CD14-positive monocyte (primary cell): ENCODE results near the gene SMARCC1. TPM values are rescaled to one million over a fixed set of nuclear protein-coding genes. Genes with fewer than 3 reads are reported as not detected.

Source experiments
- DNase-seq, 3 donors: peaks; one replicate each; pipeline ENCODE4 v3.0.0-alpha.2; 2011 to 2022
- H2AFZ ChIP-seq: 2 replicates; pipeline ENCODE4 v1.6.0; 2012; ENCODE audit warnings: mild to moderate bottlenecking, low read depth, low read length, inconsistent platforms; ENCODE audit not compliant: insufficient read depth, poor library complexity, severe bottlenecking
- H3K27ac ChIP-seq, 2 donors: 1 replicate in 1 of 2; 2 replicates in 1 of 2; pipeline ENCODE4 v1.5.1; 2012 to 2013; ENCODE audit warnings: low read length in 2 of 2, control low read depth in 1 of 2, inconsistent platforms in 1 of 2, low read depth in 1 of 2, mild to moderate bottlenecking in 1 of 2
- H3K27me3 ChIP-seq, 2 donors: one replicate each; pipeline versions ENCODE4 v1.6.0 to v1.6.1; 2011 to 2013; ENCODE audit warnings: low read length in 2 of 2; ENCODE audit not compliant: control insufficient read depth in 2 of 2, insufficient read depth in 2 of 2
- H3K36me3 ChIP-seq, 2 donors: replicated peaks in 1 of 2; 1 replicate in 1 of 2; 2 replicates in 1 of 2; pipeline versions ENCODE4 v1.5.1 to v1.6.1; 2012 to 2013; ENCODE audit warnings: low read length in 2 of 2, control low read depth in 1 of 2, inconsistent platforms in 1 of 2, mild to moderate bottlenecking in 1 of 2; ENCODE audit not compliant: insufficient read depth in 2 of 2, control insufficient read depth in 1 of 2
- H3K4me1 ChIP-seq, 2 donors: 1 replicate in 1 of 2; 2 replicates in 1 of 2; pipeline versions ENCODE4 v1.5.1 to v1.6.1; 2012 to 2013; ENCODE audit warnings: low read length in 2 of 2, control low read depth in 1 of 2, inconsistent platforms in 1 of 2, mild to moderate bottlenecking in 1 of 2, moderate library complexity in 1 of 2; ENCODE audit not compliant: insufficient read depth in 2 of 2, control insufficient read depth in 1 of 2
- H3K4me2 ChIP-seq: replicated peaks from 2 replicates; pipeline ENCODE3; 2012; ENCODE audit warnings: low read length, moderate library complexity, mild to moderate bottlenecking; ENCODE audit not compliant: poor library complexity, severe bottlenecking; ENCODE audit errors: extremely low read depth
- H3K4me3 ChIP-seq, 3 experiments: fragments of 200-600 bp in 1 of 3; sonication (generic) in 1 of 3; replicated peaks in 1 of 3; 1 replicate in 2 of 3; 2 replicates in 1 of 3; pipeline ENCODE4 v1.5.1; 2011 to 2013; ENCODE audit warnings: low read length in 3 of 3, mild to moderate bottlenecking in 3 of 3, control low read depth in 2 of 3, low read depth in 2 of 3, inconsistent platforms in 1 of 3, moderate library complexity in 1 of 3
- H3K79me2 ChIP-seq: 2 replicates; pipeline ENCODE4 v1.6.0; 2012; ENCODE audit warnings: mild to moderate bottlenecking, control low read depth, inconsistent platforms, low read length, moderate library complexity; ENCODE audit not compliant: insufficient read depth
- H3K9ac ChIP-seq: 2 replicates; pipeline ENCODE4 v1.6.0; 2017; ENCODE audit warnings: low read length, mild to moderate bottlenecking; ENCODE audit not compliant: insufficient read depth, poor library complexity, severe bottlenecking
- H3K9me3 ChIP-seq, 2 donors: replicated peaks in 1 of 2; 1 replicate in 1 of 2; 2 replicates in 1 of 2; pipeline versions ENCODE4 v1.5.1 to v1.6.1; 2012 to 2013; ENCODE audit warnings: low read length in 2 of 2, control low read depth in 1 of 2; ENCODE audit not compliant: control insufficient read depth in 1 of 2, insufficient read depth in 1 of 2
- H4K20me1 ChIP-seq: 2 replicates; pipeline ENCODE4 v1.6.0; 2012; ENCODE audit warnings: mild to moderate bottlenecking, low read length, control low read depth, moderate library complexity; ENCODE audit not compliant: insufficient read depth
- H3K27ac Mint-ChIP-seq, 7 donors: one replicate each; pipeline ENCODE4 v1.8.0; 2020; ENCODE audit warnings: mild to moderate bottlenecking in 7 of 7, mixed read lengths in 7 of 7, moderate library complexity in 6 of 7, inconsistent platforms in 2 of 7
- H3K27me3 Mint-ChIP-seq, 3 donors: one replicate each; pipeline ENCODE4 v1.8.0; 2021 to 2022; ENCODE audit warnings: low read depth in 3 of 3, mild to moderate bottlenecking in 3 of 3, mixed read lengths in 3 of 3, moderate library complexity in 3 of 3, inconsistent platforms in 1 of 3
- H3K36me3 Mint-ChIP-seq, 2 donors: one replicate each; pipeline ENCODE4 v1.8.0; 2020; ENCODE audit warnings: mixed read lengths in 2 of 2, inconsistent platforms in 1 of 2, mild to moderate bottlenecking in 1 of 2
- H3K4me1 Mint-ChIP-seq: one replicate; pipeline ENCODE4 v1.8.0; 2020; ENCODE audit warnings: mild to moderate bottlenecking, mixed read lengths
- H3K4me3 Mint-ChIP-seq, 2 donors: one replicate each; pipeline ENCODE4 v1.8.0; 2020; ENCODE audit warnings: mild to moderate bottlenecking in 2 of 2, mixed read lengths in 2 of 2, moderate library complexity in 1 of 2
- H3K9me3 Mint-ChIP-seq, 7 donors: one replicate each; pipeline ENCODE4 v1.8.0; 2020 to 2022; ENCODE audit warnings: mixed read lengths in 7 of 7, mild to moderate bottlenecking in 6 of 7, moderate library complexity in 6 of 7, inconsistent platforms in 2 of 7
- CTCF ChIP-seq: fragments of 200-600 bp; IDR thresholded peaks from one replicate; pipeline ENCODE4 v1.8.0; 2022; ENCODE audit warnings: antibody characterized with exemption, mild to moderate bottlenecking
- WGBS: methylation state at CpG from one replicate; pipeline ENCODE4 v1.1.5; 2013; ENCODE audit warnings: missing lambda C conversion rate; ENCODE audit not compliant: insufficient coverage; 5-methylcytosine and 5-hydroxymethylcytosine counted together
- intact Hi-C, 2 donors: fragments of 100-400 bp; cut with micrococcal nuclease; formaldehyde crosslinking; loops; one replicate each; pipeline versions ENCODE4 v1.15.0 to v1.15.1; 2023
- polyA plus RNA-seq, 3 donors: library from polyadenylated mRNA; depleted of rRNA in 1 of 3; unstranded in 2 of 3; stranded (reverse) in 1 of 3; fragments of 300-500 nt in 2 of 3; fragments of >200 nt in 1 of 3; fragmentation: Illumina TruSeq in 2 of 3; gene quantifications; 1 replicate in 2 of 3; 2 replicates in 1 of 3; pipeline ENCODE4 v1.2.3, GENCODE V29; 2012 to 2021

The SMARCC1 gene
- polyA plus RNA-seq, 3 donors, result 8.8 to 33.5 (median 20.5) TPM

- H3K27ac ChIP-seq, result no peak overlapping the region
- Mint-ChIP-seq H3K4me1 (no peaks in the 10 kb centered on the region), H3K27me3 (peaks cover 0 to 2% (median 0%) of the 10 kb centered on the region in 3 donors)
These were observed 65.0 kb downstream of the SMARCC1 start for GRCh38 chr3:47716656-47717055.

GRCh38 chr3:47715928-47716327 lies 65.8 kb downstream of the SMARCC1 start:
- H3K9ac ChIP-seq, result no peak overlapping the region
- Mint-ChIP-seq H3K9me3 (peaks cover 0 to 2% (median 0%) of the 10 kb centered on the region in 7 donors), H3K4me1 (no peaks in the 10 kb centered on the region), H3K27me3 (peaks cover 0 to 1% (median 0%) of the 10 kb centered on the region in 3 donors), H3K36me3 (peaks cover 60 to 87% of the 10 kb centered on the region in 2 donors), H3K27ac (no peak overlapping the region), H3K4me3 (no peak overlapping the region)
- no peaks in the 10 kb centered on the region for H3K79me2 ChIP-seq
- H3K4me1 ChIP-seq, result no peaks in the 10 kb centered on the region
- no peaks in the 10 kb centered on the region for H4K20me1 ChIP-seq
- H3K27me3 ChIP-seq, result no peaks in the 10 kb centered on the region
- H3K27ac ChIP-seq, result no peak overlapping the region
- no peak overlapping the region for H3K4me3 ChIP-seq
- no peak for DNase-seq
- no peak overlapping the region for H2AFZ ChIP-seq
- peaks cover 60 to 90% of the 10 kb centered on the region in 2 donors for H3K36me3 ChIP-seq
- no peak for TF ChIP-seq CTCF
- H3K4me2 ChIP-seq, result no peak overlapping the region
- H3K9me3 ChIP-seq, result no peaks in the 10 kb centered on the region
- WGBS, result 85% methylated on average over 2 of the region's 4 CpGs
- intact Hi-C loops, result no loop called here

More at GRCh38 chr3:47716656-47717055, 65.0 kb downstream of the SMARCC1 start:
- intact Hi-C loops, result no loop called here
- H3K4me2 ChIP-seq, result no peak overlapping the region
- H3K9ac ChIP-seq, result no peak overlapping the region
- no peaks in the 10 kb centered on the region for H3K9me3 ChIP-seq
- peaks cover 52 to 90% of the 10 kb centered on the region in 2 donors for H3K36me3 ChIP-seq
- H3K27ac Mint-ChIP-seq, result no peak overlapping the region
- no peaks in the 10 kb centered on the region for H3K79me2 ChIP-seq
- H4K20me1 ChIP-seq, result no peaks in the 10 kb centered on the region
- H2AFZ ChIP-seq, result no peak overlapping the region
- H3K4me3 ChIP-seq, result no peak overlapping the region
- H3K4me3 Mint-ChIP-seq, result no peak overlapping the region
- DNase-seq, result no peak
- H3K4me1 ChIP-seq, result no peaks in the 10 kb centered on the region
- H3K9me3 Mint-ChIP-seq, result peaks cover 0 to 2% (median 0%) of the 10 kb centered on the region in 7 donors
- H3K36me3 Mint-ChIP-seq, result peaks cover 55 to 88% of the 10 kb centered on the region in 2 donors
- WGBS, result no CpG with 5 or more reads among the region's 1 CpG
- H3K27me3 ChIP-seq, result no peaks in the 10 kb centered on the region
- no peak for TF ChIP-seq CTCF
